H9 (cell line): ENCODE measurements around the gene INTS1. TPM values are rescaled to one million over a fixed set of nuclear protein-coding genes. Genes with fewer than 3 reads are reported as not detected.
A peak's percentile ranks its signal among the peaks of the same experiment; 100 is the strongest.

Experiments
- DNase-seq: peaks from one replicate; pipeline ENCODE4 v3.0.0-alpha.2; 2017
- H2AFZ ChIP-seq: one replicate; pipeline ENCODE4 v1.6.1; 2013; ENCODE audit warnings: mild to moderate bottlenecking, low read length, control low read depth, moderate library complexity
- H2AK5ac ChIP-seq: 2 replicates; pipeline ENCODE4 v1.6.1; 2013; ENCODE audit warnings: low read length, control low read depth, mixed read lengths; ENCODE audit not compliant: insufficient read length
- H2BK120ac ChIP-seq: one replicate; pipeline ENCODE4 v1.6.1; 2013; ENCODE audit warnings: low read depth, mild to moderate bottlenecking, low read length, control low read depth, inconsistent platforms; ENCODE audit not compliant: poor library complexity, severe bottlenecking
- H2BK12ac ChIP-seq: 2 replicates; pipeline ENCODE4 v1.6.1; 2013; ENCODE audit warnings: low read length, control low read depth, mixed read lengths, low read depth; ENCODE audit not compliant: insufficient read length
- H2BK15ac ChIP-seq: 2 replicates; pipeline ENCODE4 v1.6.1; 2013; ENCODE audit warnings: low read depth, low read length, control low read depth
- H2BK20ac ChIP-seq: one replicate; pipeline ENCODE4 v1.6.1; 2013; ENCODE audit warnings: low read depth, mild to moderate bottlenecking, low read length, control low read depth, inconsistent platforms; ENCODE audit not compliant: poor library complexity, severe bottlenecking
- H2BK5ac ChIP-seq: 2 replicates; pipeline ENCODE4 v1.6.1; 2013; ENCODE audit warnings: low read length, control low read depth, mixed read lengths; ENCODE audit not compliant: insufficient read length
- H3K14ac ChIP-seq: 2 replicates; pipeline ENCODE4 v1.6.1; 2013; ENCODE audit warnings: low read length, control low read depth; ENCODE audit not compliant: insufficient read depth
- H3K18ac ChIP-seq: 2 replicates; pipeline ENCODE4 v1.6.1; 2013; ENCODE audit warnings: low read depth, mild to moderate bottlenecking, mixed read lengths, low read length, control low read depth; ENCODE audit not compliant: insufficient read length
- H3K23ac ChIP-seq: 2 replicates; pipeline ENCODE4 v1.6.1; 2013; ENCODE audit warnings: low read length, control low read depth, mixed read lengths, low read depth; ENCODE audit not compliant: insufficient read length
- H3K23me2 ChIP-seq: 2 replicates; pipeline ENCODE4 v1.6.1; 2013; ENCODE audit warnings: low read depth, mild to moderate bottlenecking, mixed read lengths, low read length, control low read depth; ENCODE audit not compliant: insufficient read length, poor library complexity, severe bottlenecking
- H3K27ac ChIP-seq: 2 replicates; pipeline ENCODE4 v1.5.1; 2013; ENCODE audit warnings: low read length, control low read depth, mixed read lengths, low read depth; ENCODE audit not compliant: insufficient read length
- H3K27me3 ChIP-seq: 2 replicates; pipeline ENCODE4 v1.6.1; 2013; ENCODE audit warnings: low read length, control low read depth, inconsistent platforms; ENCODE audit not compliant: insufficient read depth
- H3K4ac ChIP-seq: 2 replicates; pipeline ENCODE4 v1.6.1; 2013; ENCODE audit warnings: low read depth, mild to moderate bottlenecking, control low read depth, inconsistent platforms, low read length, moderate library complexity
- H3K4me1 ChIP-seq: 2 replicates; pipeline ENCODE4 v1.6.1; 2013; ENCODE audit warnings: low read length, control low read depth, inconsistent platforms; ENCODE audit not compliant: insufficient read depth
- H3K4me2 ChIP-seq: 2 replicates; pipeline ENCODE4 v1.6.1; 2013; ENCODE audit warnings: low read length, control low read depth, mixed read lengths; ENCODE audit not compliant: insufficient read length, insufficient read depth
- H3K56ac ChIP-seq: 2 replicates; pipeline ENCODE4 v1.6.1; 2013; ENCODE audit warnings: low read depth, mild to moderate bottlenecking, mixed read lengths, low read length, control low read depth; ENCODE audit not compliant: insufficient read length
- H3K79me1 ChIP-seq: 2 replicates; pipeline ENCODE4 v1.6.1; 2013; ENCODE audit warnings: low read depth, mild to moderate bottlenecking, moderate library complexity, low read length, control low read depth, inconsistent platforms; ENCODE audit not compliant: insufficient read depth, poor library complexity, severe bottlenecking
- H3K79me2 ChIP-seq: 2 replicates; pipeline ENCODE4 v1.6.1; 2013; ENCODE audit warnings: low read length, control low read depth, inconsistent platforms; ENCODE audit not compliant: insufficient read depth
- H3K9ac ChIP-seq: 2 replicates; pipeline ENCODE4 v1.6.1; 2013; ENCODE audit warnings: low read length, control low read depth, mixed read lengths; ENCODE audit not compliant: insufficient read length; ENCODE audit errors: extremely low read depth
- H3K9me3 ChIP-seq: one replicate; pipeline ENCODE4 v1.6.1; 2013; ENCODE audit warnings: low read depth, low read length, inconsistent platforms; ENCODE audit not compliant: control insufficient read depth
- H3T11ph ChIP-seq: one replicate; pipeline ENCODE4 v1.6.1; 2013; ENCODE audit warnings: mild to moderate bottlenecking, low read length, control low read depth, inconsistent platforms
- H4K20me1 ChIP-seq: one replicate; pipeline ENCODE4 v1.6.1; 2013; ENCODE audit not compliant: control insufficient read depth, insufficient read length, insufficient read depth
- H4K5ac ChIP-seq: 2 replicates; pipeline ENCODE4 v1.6.1; 2013; ENCODE audit warnings: low read depth, mild to moderate bottlenecking, mixed read lengths, low read length, control low read depth; ENCODE audit not compliant: insufficient read length
- H4K8ac ChIP-seq: replicated peaks from 2 replicates; pipeline ENCODE4 v1.6.1; 2013; ENCODE audit warnings: low read length, control low read depth, mixed read lengths, low read depth; ENCODE audit not compliant: insufficient read length
- H4K91ac ChIP-seq: 2 replicates; pipeline ENCODE4 v1.6.1; 2013; ENCODE audit warnings: low read depth, mild to moderate bottlenecking, moderate library complexity, mixed read lengths, low read length, control low read depth; ENCODE audit not compliant: insufficient read length
- H3K27ac Mint-ChIP-seq, 3 experiments: 2 replicates in 2 of 3; 3 replicates in 1 of 3; pipeline ENCODE4 v1.8.0; 2020 to 2021; ENCODE audit warnings: mixed read lengths in 3 of 3, mild to moderate bottlenecking in 1 of 3, moderate library complexity in 1 of 3
- H3K27me3 Mint-ChIP-seq: 2 replicates; pipeline ENCODE4 v1.8.0; 2021; ENCODE audit warnings: low read depth, mild to moderate bottlenecking, moderate library complexity, mixed read lengths
- H3K36me3 Mint-ChIP-seq, 3 experiments: 2 replicates in 2 of 3; 3 replicates in 1 of 3; pipeline ENCODE4 v1.8.0; 2020 to 2021; ENCODE audit warnings: low read depth in 3 of 3, mixed read lengths in 3 of 3; ENCODE audit not compliant: insufficient read depth in 1 of 3
- H3K4me1 Mint-ChIP-seq, 2 experiments: 2 replicates each; pipeline ENCODE4 v1.8.0; 2020; ENCODE audit warnings: mixed read lengths in 2 of 2
- H3K4me3 Mint-ChIP-seq, 2 experiments: 2 replicates in 1 of 2; 3 replicates in 1 of 2; pipeline ENCODE4 v1.8.0; 2020 to 2021; ENCODE audit warnings: mild to moderate bottlenecking in 2 of 2, mixed read lengths in 2 of 2, moderate library complexity in 1 of 2
- H3K9me3 Mint-ChIP-seq, 2 experiments: 2 replicates in 1 of 2; 3 replicates in 1 of 2; pipeline ENCODE4 v1.8.0; 2020; ENCODE audit warnings: mild to moderate bottlenecking in 2 of 2, mixed read lengths in 2 of 2, moderate library complexity in 1 of 2
- CTCF ChIP-seq: fragments of 200-600 bp; sonication (generic); conservative IDR thresholded peaks from 3 replicates; pipeline ENCODE4 v1.8.0; 2021; ENCODE audit warnings: antibody characterized with exemption, mild to moderate bottlenecking
- WGBS: extraction: QIAGEN DNeasy Blood & Tissue Kit; methylation state at CpG from one replicate; pipeline ENCODE4 v1.1.7; 2013; ENCODE audit warnings: missing lambda C conversion rate, low lambda C conversion rate, mixed read lengths; ENCODE audit not compliant: insufficient read length; ENCODE audit errors: extremely low coverage; 5-methylcytosine and 5-hydroxymethylcytosine counted together
- total RNA-seq: library from RNA; stranded (reverse); gene quantifications from 2 replicates; pipeline ENCODE4 v1.2.1, GENCODE V29; 2021

INTS1 gene
- total RNA-seq, 1 experiment from 2014 or later: 133 TPM

DNA sequence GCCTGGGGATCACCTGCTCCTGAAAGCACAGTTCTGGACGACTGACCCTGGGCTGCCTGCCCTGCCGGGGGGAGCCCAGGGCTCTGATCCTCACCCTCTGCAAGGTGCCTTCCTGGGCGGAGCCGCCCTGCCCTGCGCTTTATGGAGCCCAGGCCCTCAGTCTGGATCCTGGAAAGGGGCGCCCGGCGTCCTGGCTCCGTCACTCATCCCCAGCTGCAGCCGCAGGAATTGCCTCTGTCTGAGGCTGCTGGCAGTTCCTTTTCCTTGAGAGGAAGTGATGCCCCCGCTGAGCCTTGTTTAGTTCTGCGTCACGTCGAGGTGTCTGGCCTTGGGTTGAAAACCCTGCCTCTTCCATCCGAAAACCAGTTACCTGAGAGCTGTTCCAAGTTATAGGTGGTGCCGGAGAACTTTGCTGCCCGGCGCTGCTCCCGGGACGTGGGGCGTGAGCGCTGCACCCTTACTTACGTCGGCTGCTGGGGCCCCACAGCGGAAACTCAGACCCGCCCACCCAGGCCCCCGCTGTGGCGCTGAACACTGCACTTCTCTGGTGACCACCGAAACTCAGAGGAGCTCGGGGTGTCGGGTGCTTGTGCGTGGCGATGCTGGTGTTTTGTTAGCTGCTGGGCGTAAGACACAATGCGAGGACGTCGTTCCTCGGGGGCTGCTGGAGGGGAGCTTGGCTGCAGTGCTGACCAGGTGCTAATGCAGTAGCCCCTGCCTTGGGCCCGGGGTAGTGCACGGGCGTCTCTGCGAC lies 31.7 kb upstream of the INTS1 start:
- Histone ChIP-seq H3K79me1 (no peaks in the 10 kb centered on the region), H2BK120ac (no peak overlapping the region), H2BK15ac (no peak overlapping the region), H3K9ac (no peak overlapping the region), H4K20me1 (no peaks in the 10 kb centered on the region), H2AFZ (no peak overlapping the region), H3K9me3 (no peaks in the 10 kb centered on the region), H2BK12ac (no peak overlapping the region), H3K79me2 (peaks cover 7% of the 10 kb centered on the region; the same call in 1 of the 2 replicates), H3K4ac (no peak overlapping the region), H4K91ac (no peak overlapping the region), H3K27ac (no peak overlapping the region), H3K4me2 (no peak overlapping the region), H2BK5ac (no peak overlapping the region), H3K56ac (no peak overlapping the region), H3K18ac (no peak overlapping the region), H2BK20ac (no peak overlapping the region), H3K14ac (no peak overlapping the region), H3K27me3 (no peaks in the 10 kb centered on the region), H2AK5ac (no peak overlapping the region), H3K23ac (no peak overlapping the region), H3K23me2 (peaks cover 4% of the 10 kb centered on the region), H3T11ph (no peak overlapping the region), H4K8ac (no peak overlapping the region), H4K5ac (no peak overlapping the region), H3K4me1 (peaks cover 3% of the 10 kb centered on the region; the same call in 1 of the 2 replicates)
- no peak overlapping the region for H3K4me3 Mint-ChIP-seq
- H3K27me3 Mint-ChIP-seq: no peaks in the 10 kb centered on the region
- H3K36me3 Mint-ChIP-seq: peaks cover 0 to 9% (median 4%) of the 10 kb centered on the region in 3 experiments; a peak in 2 of 7 replicates
- peaks cover 31% of the 10 kb centered on the region in 2 experiments for H3K4me1 Mint-ChIP-seq
- H3K9me3 Mint-ChIP-seq: no peaks in the 10 kb centered on the region
- no CpG with 5 or more reads among the region's 42 CpGs for WGBS
- DNase-seq: no peak
- no peak for TF ChIP-seq CTCF
- H3K27ac Mint-ChIP-seq: 0 out of 7 replicates have a peak overlapping the region, but pooled peaks of 2 of the 3 experiments have one; percentile 40 to 55
